ENCODE measurements around the gene LAMB2.

- TF ChIP-seq TAF1 (IDR thresholded peaks at IDR 0.05; ENCODE audit: borderline replicate concordance, low read depth, low read length): no peak
- TF ChIP-seq CTCF (IDR thresholded peaks at IDR 0.05): no peak
- no peak for TF ChIP-seq TCF12 (IDR thresholded peaks at IDR 0.05)
- no peak for TF ChIP-seq GABPA (IDR thresholded peaks at IDR 0.05; ENCODE audit: low read depth)
- no peak for TF ChIP-seq REST (IDR thresholded peaks at IDR 0.05; ENCODE audit: low read depth, low read length)
- no peak for TF ChIP-seq MAX (IDR thresholded peaks at IDR 0.05; ENCODE audit: low read depth)
- no peak for TF ChIP-seq JUND (IDR thresholded peaks at IDR 0.05)
- TF ChIP-seq FOXM1 (IDR thresholded peaks at IDR 0.05; ENCODE audit: low read depth): no peak
- no peak for TF ChIP-seq YY1 (IDR thresholded peaks at IDR 0.05; ENCODE audit: low read depth)
- TF ChIP-seq EP300 (IDR thresholded peaks at IDR 0.05; ENCODE audit: borderline replicate concordance in 1 of 2, low read depth in 1 of 2, low read length in 1 of 2): no peak
- no peak for TF ChIP-seq POLR2AphosphoS5 (IDR thresholded peaks at IDR 0.05; ENCODE audit: low read depth, low read length)
Measured at GRCh38 chr3:49076116-49076515, 56.7 kb downstream of the LAMB2 start.
